DOHH2 (cell line): ENCODE measurements around the gene SLC26A1.

Experiments used
- CTCF ChIP-seq: fragments of 200-600 bp; sonication (generic); IDR thresholded peaks from one replicate; pipeline ENCODE4 v1.5.1; 2014; ENCODE audit warnings: antibody characterized with exemption, mild to moderate bottlenecking, low read depth, low read length; ENCODE audit not compliant: poor library complexity, severe bottlenecking
- EZH2phosphoT487 ChIP-seq: fragments of 200-600 bp; sonication (generic); IDR thresholded peaks from 2 replicates; pipeline ENCODE4 v1.6.1; 2017; ENCODE audit warnings: borderline replicate concordance, mild to moderate bottlenecking, antibody characterized with exemption, low read length, moderate library complexity, mixed read lengths

- no peak for TF ChIP-seq CTCF
- TF ChIP-seq EZH2phosphoT487 = no peak
These were observed 47.7 kb downstream of the SLC26A1 start for GRCh38 chr4:945274-946102.
